Endodermal cell (in vitro differentiated cells): Measurements from ENCODE around the gene LAMB4. TPM values are rescaled to one million over a fixed set of nuclear protein-coding genes. Genes with fewer than 3 reads are reported as not detected.

Experiments
- DNase-seq: peaks from one replicate; pipeline ENCODE4 v3.0.0-alpha.2; 2017
- H3K27ac ChIP-seq: 2 replicates; pipeline ENCODE4 v1.5.1; 2013; ENCODE audit warnings: mild to moderate bottlenecking, low read depth, low read length, moderate library complexity
- H3K27me3 ChIP-seq: 2 replicates; pipeline ENCODE4 v1.6.1; 2013; ENCODE audit warnings: mild to moderate bottlenecking, low read length, moderate library complexity; ENCODE audit not compliant: insufficient read depth, control insufficient read depth, poor library complexity, severe bottlenecking
- H3K36me3 ChIP-seq: 2 replicates; pipeline ENCODE4 v1.7.0; 2013; ENCODE audit warnings: mild to moderate bottlenecking, low read length, moderate library complexity; ENCODE audit not compliant: control insufficient read depth, insufficient read depth
- H3K4me1 ChIP-seq: one replicate; pipeline ENCODE4 v1.7.0; 2013; ENCODE audit warnings: low read length; ENCODE audit not compliant: control insufficient read depth, insufficient read depth
- H3K4me3 ChIP-seq: 2 replicates; pipeline ENCODE4 v1.5.1; 2013; ENCODE audit warnings: mild to moderate bottlenecking, low read length, moderate library complexity
- H3K9ac ChIP-seq: 2 replicates; pipeline ENCODE4 v1.6.1; 2013; ENCODE audit warnings: mild to moderate bottlenecking, low read length, moderate library complexity; ENCODE audit not compliant: poor library complexity, severe bottlenecking; ENCODE audit errors: extremely low read depth
- H3K9me3 ChIP-seq: 2 replicates; pipeline ENCODE4 v1.6.1; 2013; ENCODE audit warnings: mild to moderate bottlenecking, low read length, moderate library complexity; ENCODE audit not compliant: control insufficient read depth
- H3K27ac Mint-ChIP-seq: 2 replicates; pipeline ENCODE4 v1.8.0; 2020; ENCODE audit warnings: mixed read lengths
- H3K27me3 Mint-ChIP-seq: 2 replicates; pipeline ENCODE4 v1.8.0; 2021; ENCODE audit warnings: mild to moderate bottlenecking, mixed read lengths; ENCODE audit not compliant: insufficient read depth
- H3K36me3 Mint-ChIP-seq: 2 replicates; pipeline ENCODE4 v1.8.0; 2020; ENCODE audit warnings: low read depth, mixed read lengths
- H3K4me1 Mint-ChIP-seq: 2 replicates; pipeline ENCODE4 v1.8.0; 2020; ENCODE audit warnings: mixed read lengths
- H3K4me3 Mint-ChIP-seq: 2 replicates; pipeline ENCODE4 v1.8.0; 2020; ENCODE audit warnings: mild to moderate bottlenecking, moderate library complexity, mixed read lengths
- H3K9me3 Mint-ChIP-seq: 2 replicates; pipeline ENCODE4 v1.8.0; 2020; ENCODE audit warnings: mild to moderate bottlenecking, mixed read lengths
- WGBS, 2 experiments: methylation state at CpG; one replicate each; pipeline versions ENCODE4 v1.1.5 to v1.1.7; 2013; ENCODE audit warnings: missing lambda C conversion rate in 2 of 2, mixed read lengths in 1 of 2; ENCODE audit not compliant: insufficient coverage in 1 of 2, insufficient read length in 1 of 2; 5-methylcytosine and 5-hydroxymethylcytosine counted together
- total RNA-seq, 2 donors: library from RNA; stranded (reverse); fragmentation: NEBNext Ultra II Directional in 1 of 2; extraction: Animal tissue kit (Norgen Biotek cat#: 25700) in 1 of 2; gene quantifications; 2 replicates in 1 of 2; 3 replicates in 1 of 2; pipeline ENCODE4 v1.2.1, GENCODE V29; 2021
- TF ChIP-seq, protein P1 (sequence below): fragments of 200-600 bp; sonication (generic); conservative IDR thresholded peaks from 2 replicates; pipeline ENCODE4 v1.5.0; 2021; ENCODE audit warnings: antibody characterized with exemption, mild to moderate bottlenecking

The LAMB4 gene
- total RNA-seq, 2 donors from 2014 or later, result not detected

DNA sequence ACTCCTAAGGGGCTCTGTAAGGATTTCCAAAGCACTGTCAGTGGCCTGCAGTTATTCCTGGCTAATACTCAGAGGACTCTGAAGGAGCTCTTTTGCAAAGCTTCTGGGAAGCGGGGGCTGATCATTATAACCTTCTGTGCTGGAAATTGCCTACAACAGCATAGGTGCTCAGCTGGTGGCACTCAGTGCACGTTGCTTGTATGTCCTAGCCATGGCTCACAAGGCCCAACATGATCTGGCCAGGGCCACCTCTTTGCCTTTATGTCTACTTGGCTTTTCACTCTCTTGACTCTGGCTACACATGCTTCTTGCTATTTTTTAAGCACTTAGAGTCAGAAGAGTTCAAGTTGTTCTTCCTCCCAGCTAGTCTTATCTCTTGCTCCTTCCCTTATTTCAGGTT lies 17.5 kb downstream of the LAMB4 start:
- Histone ChIP-seq H3K27ac (no peak overlapping the region), H3K9ac (no peak overlapping the region), H3K4me1 (no peaks in the 10 kb centered on the region), H3K36me3 (no peaks in the 10 kb centered on the region), H3K27me3 (no peaks in the 10 kb centered on the region), H3K4me3 (no peak overlapping the region), H3K9me3 (no peaks in the 10 kb centered on the region)
- 92 to 94% methylated on average over 2 of the region's 2 CpGs for WGBS, 2 experiments
- Mint-ChIP-seq H3K27me3 (no peaks in the 10 kb centered on the region), H3K4me3 (no peak overlapping the region), H3K36me3 (no peaks in the 10 kb centered on the region), H3K4me1 (peaks cover 4% of the 10 kb centered on the region), H3K27ac (no peak overlapping the region), H3K9me3 (no peaks in the 10 kb centered on the region)
- TF ChIP-seq, protein P1, sequence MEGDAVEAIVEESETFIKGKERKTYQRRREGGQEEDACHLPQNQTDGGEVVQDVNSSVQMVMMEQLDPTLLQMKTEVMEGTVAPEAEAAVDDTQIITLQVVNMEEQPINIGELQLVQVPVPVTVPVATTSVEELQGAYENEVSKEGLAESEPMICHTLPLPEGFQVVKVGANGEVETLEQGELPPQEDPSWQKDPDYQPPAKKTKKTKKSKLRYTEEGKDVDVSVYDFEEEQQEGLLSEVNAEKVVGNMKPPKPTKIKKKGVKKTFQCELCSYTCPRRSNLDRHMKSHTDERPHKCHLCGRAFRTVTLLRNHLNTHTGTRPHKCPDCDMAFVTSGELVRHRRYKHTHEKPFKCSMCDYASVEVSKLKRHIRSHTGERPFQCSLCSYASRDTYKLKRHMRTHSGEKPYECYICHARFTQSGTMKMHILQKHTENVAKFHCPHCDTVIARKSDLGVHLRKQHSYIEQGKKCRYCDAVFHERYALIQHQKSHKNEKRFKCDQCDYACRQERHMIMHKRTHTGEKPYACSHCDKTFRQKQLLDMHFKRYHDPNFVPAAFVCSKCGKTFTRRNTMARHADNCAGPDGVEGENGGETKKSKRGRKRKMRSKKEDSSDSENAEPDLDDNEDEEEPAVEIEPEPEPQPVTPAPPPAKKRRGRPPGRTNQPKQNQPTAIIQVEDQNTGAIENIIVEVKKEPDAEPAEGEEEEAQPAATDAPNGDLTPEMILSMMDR, result no peak
- no peak for DNase-seq

DNA sequence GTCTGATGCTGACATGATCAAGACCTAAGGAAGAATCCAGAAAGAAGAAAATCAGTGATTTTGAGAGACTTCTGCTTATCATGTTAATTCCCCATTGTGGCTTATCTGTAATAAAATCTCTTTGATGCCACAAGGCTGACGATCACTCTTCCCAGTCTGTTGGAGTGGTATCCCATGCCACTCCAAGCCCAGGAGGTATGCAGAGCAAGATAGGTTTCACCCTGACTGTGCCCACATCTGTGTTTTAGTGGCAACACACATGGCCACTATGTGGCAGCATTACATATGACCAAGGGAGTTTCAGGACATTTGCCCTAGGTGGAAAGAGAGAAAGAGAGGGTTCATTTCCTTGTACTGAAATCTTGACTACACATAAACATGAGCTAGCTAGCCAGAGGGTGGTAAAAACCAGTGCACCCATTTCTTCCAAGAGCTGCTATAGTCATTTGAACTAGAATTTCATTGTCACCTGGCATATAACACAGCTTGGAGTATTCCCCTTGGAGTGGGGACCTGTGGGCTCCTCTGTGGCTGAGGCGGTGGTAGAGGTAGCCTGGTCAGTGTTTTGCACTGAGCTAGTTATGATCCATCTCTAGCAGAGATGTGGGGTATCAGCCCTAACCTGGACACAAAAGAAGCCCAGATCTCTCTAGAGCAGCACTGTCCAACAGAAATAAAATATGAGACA lies 20.8 kb downstream of the LAMB4 start:
- H3K4me1 Mint-ChIP-seq, result peaks cover 4% of the 10 kb centered on the region
- Histone ChIP-seq H3K9me3 (no peaks in the 10 kb centered on the region), H3K27me3 (no peaks in the 10 kb centered on the region), H3K36me3 (no peaks in the 10 kb centered on the region), H3K27ac (no peak overlapping the region), H3K4me3 (no peak overlapping the region), H3K9ac (no peak overlapping the region), H3K4me1 (no peaks in the 10 kb centered on the region)
- no peak overlapping the region for H3K4me3 Mint-ChIP-seq
- WGBS, 2 experiments, result 79 to 85% methylated on average over 2 of the region's 2 CpGs
- peak; percentile 58 for DNase-seq
- no peak overlapping the region for H3K27ac Mint-ChIP-seq
- H3K27me3 Mint-ChIP-seq, result no peaks in the 10 kb centered on the region
- TF ChIP-seq, protein P1, result peak; percentile 74
- H3K9me3 Mint-ChIP-seq, result no peaks in the 10 kb centered on the region
- no peaks in the 10 kb centered on the region for H3K36me3 Mint-ChIP-seq

DNA sequence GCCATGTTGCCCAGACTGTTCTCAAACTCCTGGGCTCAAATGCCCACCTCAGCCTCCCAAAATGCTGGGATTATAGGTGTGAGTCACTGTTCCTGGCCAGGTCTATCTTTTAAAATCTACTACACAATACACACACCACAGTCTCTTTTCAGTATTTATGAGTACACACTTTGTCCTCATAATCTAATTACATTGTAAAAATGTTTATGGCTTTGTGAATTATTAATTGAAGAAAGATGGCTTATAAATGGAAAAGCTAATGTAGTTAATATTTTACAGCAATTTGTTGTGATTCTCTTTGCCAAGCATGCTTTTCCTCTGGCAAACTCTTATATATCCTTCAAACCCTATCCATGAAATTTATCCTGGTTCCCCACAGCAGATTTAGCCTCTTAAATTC lies 22.0 kb downstream of the LAMB4 start:
- H3K36me3 Mint-ChIP-seq, result no peaks in the 10 kb centered on the region
- H3K9me3 ChIP-seq, result no peaks in the 10 kb centered on the region

More for the DNA sequence above, 22.0 kb downstream of the LAMB4 start:
- no peak overlapping the region for H3K4me3 ChIP-seq
- peaks cover 1% of the 10 kb centered on the region for H3K4me1 ChIP-seq
- Mint-ChIP-seq H3K27ac (no peak overlapping the region), H3K27me3 (no peaks in the 10 kb centered on the region), H3K4me1 (peaks cover 9% of the 10 kb centered on the region), H3K4me3 (no peak overlapping the region), H3K9me3 (no peaks in the 10 kb centered on the region)
- no peaks in the 10 kb centered on the region for H3K27me3 ChIP-seq
- no peak for DNase-seq
- no peak overlapping the region for H3K9ac ChIP-seq
- TF ChIP-seq, protein P1, result no peak
- no peak overlapping the region for H3K27ac ChIP-seq
- H3K36me3 ChIP-seq, result no peaks in the 10 kb centered on the region
